CD4-positive, alpha-beta T cell (primary cell): Measurements from ENCODE around the gene SCG5. TPM values are rescaled to one million over a fixed set of nuclear protein-coding genes. Genes with fewer than 3 reads are reported as not detected.

Experiments
- ATAC-seq: fragments of 200-7000 bp; cut with Tn5 transposase; one replicate; pipeline ENCODE4 v1.10.0; 2022; ENCODE audit warnings: mild to moderate bottlenecking; ENCODE audit not compliant: poor library complexity
- CTCF ChIA-PET: fragments of 350-600 bp; sonication (Branson Sonifier 250); formaldehyde crosslinking; loops from one replicate; lab custom pipeline; 2021; ENCODE audit warnings: antibody characterized with exemption, inconsistent platforms; lab: Charles Lee
- POLR2A ChIA-PET: fragments of 350-600 bp; sonication (Branson Sonifier 250); formaldehyde crosslinking; loops from one replicate; lab custom pipeline; 2021; ENCODE audit warnings: antibody characterized with exemption, inconsistent platforms; lab: Charles Lee
- DNase-seq, 14 experiments: peaks; one replicate each; pipeline ENCODE4 v3.0.0-alpha.2; 2013 to 2020; ENCODE audit warnings: mixed read lengths in 2 of 14
- H3K27ac ChIP-seq, 2 donors: one replicate each; pipeline versions ENCODE4 v1.5.1 to v1.7.0; 2013; ENCODE audit warnings: low read length in 2 of 2, low read depth in 1 of 2, mild to moderate bottlenecking in 1 of 2
- H3K27me3 ChIP-seq, 2 experiments: 1 replicate in 1 of 2; 2 replicates in 1 of 2; pipeline versions ENCODE4 v1.6.1 to v1.7.0; 2013; ENCODE audit warnings: low read length in 2 of 2, control low read depth in 1 of 2, mild to moderate bottlenecking in 1 of 2, moderate library complexity in 1 of 2; ENCODE audit not compliant: insufficient read depth in 2 of 2, control insufficient read depth in 1 of 2
- H3K36me3 ChIP-seq: one replicate; pipeline ENCODE4 v1.6.1; 2013; ENCODE audit warnings: low read length, control low read depth; ENCODE audit not compliant: insufficient read depth
- H3K4me1 ChIP-seq: one replicate; pipeline ENCODE4 v1.6.1; 2013; ENCODE audit warnings: low read length, control low read depth; ENCODE audit not compliant: insufficient read depth
- H3K4me3 ChIP-seq: one replicate; pipeline ENCODE4 v1.5.1; 2013; ENCODE audit warnings: mild to moderate bottlenecking, low read length, moderate library complexity
- H3K9me3 ChIP-seq, 2 experiments: 1 replicate in 1 of 2; 2 replicates in 1 of 2; pipeline versions ENCODE4 v1.6.1 to v1.7.0; 2013; ENCODE audit warnings: low read length in 2 of 2, mild to moderate bottlenecking in 2 of 2, control low read depth in 1 of 2, moderate library complexity in 1 of 2; ENCODE audit not compliant: control insufficient read depth in 1 of 2, insufficient read depth in 1 of 2
- H3K27ac Mint-ChIP-seq: one replicate; pipeline ENCODE4 v1.8.0; 2020; ENCODE audit warnings: mixed read lengths
- H3K27me3 Mint-ChIP-seq: one replicate; pipeline ENCODE4 v1.8.0; 2021; ENCODE audit warnings: mixed read lengths
- H3K36me3 Mint-ChIP-seq: one replicate; pipeline ENCODE4 v1.8.0; 2021; ENCODE audit warnings: low read depth, mixed read lengths
- H3K4me1 Mint-ChIP-seq: one replicate; pipeline ENCODE4 v1.8.0; 2021; ENCODE audit warnings: low read depth, mixed read lengths
- H3K4me3 Mint-ChIP-seq: one replicate; pipeline ENCODE4 v1.8.0; 2020; ENCODE audit warnings: mild to moderate bottlenecking, mixed read lengths
- H3K9me3 Mint-ChIP-seq: one replicate; pipeline ENCODE4 v1.8.0; 2020; ENCODE audit warnings: mixed read lengths
- intact Hi-C, 2 experiments: fragments of 100-400 bp; cut with DNase I in 1 of 2; cut with micrococcal nuclease in 1 of 2; formaldehyde crosslinking; loops; one replicate each; pipeline versions ENCODE4 v1.15.1 to v1.9.0; 2023 to 2025; cut with DNase I, micrococcal nuclease
- total RNA-seq, 174 experiments: library from RNA in 2 of 174; stranded (reverse) in 2 of 174; gene quantifications; one replicate each; pipeline ENCODE4 v1.2.3 and lab custom pipeline; 2021 to 2026
- TF ChIP-seq, protein P1 (sequence below): fragments of 200-600 bp; IDR thresholded peaks from one replicate; pipeline ENCODE4 v1.8.0; 2022; ENCODE audit warnings: antibody characterized with exemption, mild to moderate bottlenecking

Gene SCG5
- total RNA-seq, 2 experiments from 2014 or later: not detected

DNA sequence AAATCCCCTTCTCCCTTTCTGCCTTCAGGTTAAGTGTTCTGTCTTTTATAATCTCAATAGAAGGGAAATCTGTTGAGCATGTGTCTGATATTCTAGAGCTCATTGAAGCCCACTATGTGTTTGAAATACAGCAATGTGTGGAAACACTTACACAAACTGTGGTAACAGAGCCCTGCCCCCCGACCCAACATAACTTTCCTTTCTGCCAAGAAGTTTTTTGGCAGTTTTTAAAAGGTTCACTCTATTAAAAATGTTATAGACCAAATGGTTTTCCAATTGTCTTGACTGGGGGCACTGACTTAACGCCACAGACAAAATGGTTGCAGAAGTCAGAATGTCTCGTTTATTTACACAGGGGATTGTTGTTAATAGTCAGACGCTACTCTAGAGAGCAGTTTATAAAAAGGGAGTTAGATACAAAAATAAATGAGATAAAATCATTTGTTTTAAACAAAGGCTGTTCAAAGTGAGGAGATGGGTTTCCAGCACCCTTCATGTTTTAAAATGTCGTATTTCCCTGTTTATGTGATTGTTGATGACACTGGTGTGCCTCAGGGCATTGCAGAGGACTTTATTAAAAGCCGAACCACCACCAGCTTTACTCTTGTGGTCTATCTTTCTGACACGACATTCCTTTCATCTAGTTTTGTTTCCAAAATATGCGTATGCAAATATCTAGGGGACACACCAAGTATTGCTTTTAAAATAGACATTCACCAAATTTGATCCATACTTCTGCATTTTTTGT is 49.6 kb downstream of the SCG5 start:
- Histone ChIP-seq H3K4me3 (no peak overlapping the region), H3K27me3 (no peaks in the 10 kb centered on the region), H3K36me3 (no peaks in the 10 kb centered on the region), H3K9me3 (no peaks in the 10 kb centered on the region), H3K27ac (no peak overlapping the region), H3K4me1 (no peaks in the 10 kb centered on the region)
- intact Hi-C loops: no loop called here
- no peaks in the 10 kb centered on the region for H3K27me3 Mint-ChIP-seq
- no peak for ATAC-seq
- DNase-seq: no peak
- no peaks in the 10 kb centered on the region for H3K36me3 Mint-ChIP-seq
- no peak overlapping the region for H3K27ac Mint-ChIP-seq
- TF ChIP-seq, protein P1, sequence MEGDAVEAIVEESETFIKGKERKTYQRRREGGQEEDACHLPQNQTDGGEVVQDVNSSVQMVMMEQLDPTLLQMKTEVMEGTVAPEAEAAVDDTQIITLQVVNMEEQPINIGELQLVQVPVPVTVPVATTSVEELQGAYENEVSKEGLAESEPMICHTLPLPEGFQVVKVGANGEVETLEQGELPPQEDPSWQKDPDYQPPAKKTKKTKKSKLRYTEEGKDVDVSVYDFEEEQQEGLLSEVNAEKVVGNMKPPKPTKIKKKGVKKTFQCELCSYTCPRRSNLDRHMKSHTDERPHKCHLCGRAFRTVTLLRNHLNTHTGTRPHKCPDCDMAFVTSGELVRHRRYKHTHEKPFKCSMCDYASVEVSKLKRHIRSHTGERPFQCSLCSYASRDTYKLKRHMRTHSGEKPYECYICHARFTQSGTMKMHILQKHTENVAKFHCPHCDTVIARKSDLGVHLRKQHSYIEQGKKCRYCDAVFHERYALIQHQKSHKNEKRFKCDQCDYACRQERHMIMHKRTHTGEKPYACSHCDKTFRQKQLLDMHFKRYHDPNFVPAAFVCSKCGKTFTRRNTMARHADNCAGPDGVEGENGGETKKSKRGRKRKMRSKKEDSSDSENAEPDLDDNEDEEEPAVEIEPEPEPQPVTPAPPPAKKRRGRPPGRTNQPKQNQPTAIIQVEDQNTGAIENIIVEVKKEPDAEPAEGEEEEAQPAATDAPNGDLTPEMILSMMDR: no peak
- ChIA-PET POLR2A (no interaction called here), CTCF (no interaction called here)
- H3K4me1 Mint-ChIP-seq: no peaks in the 10 kb centered on the region
- no peaks in the 10 kb centered on the region for H3K9me3 Mint-ChIP-seq
- H3K4me3 Mint-ChIP-seq: no peak overlapping the region

DNA sequence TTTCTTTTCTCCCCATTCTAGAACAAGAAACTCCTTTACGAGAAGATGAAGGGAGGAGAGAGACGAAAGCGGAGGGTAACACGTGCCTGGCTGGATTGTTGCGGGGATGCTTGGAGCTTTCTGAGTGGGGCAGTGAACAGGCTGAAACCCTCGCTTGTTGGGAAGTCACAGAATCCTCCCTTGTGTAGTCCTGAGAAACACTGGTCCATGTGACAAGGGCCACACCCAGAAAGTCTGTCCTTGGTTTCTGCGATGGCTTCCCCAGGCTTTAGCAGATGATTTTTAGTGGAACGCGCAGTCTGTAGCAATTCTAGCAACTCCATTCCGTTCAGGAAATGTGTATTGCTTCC is 50.2 kb downstream of the SCG5 start:
- TF ChIP-seq, protein P1: no peak
- H3K9me3 Mint-ChIP-seq: no peaks in the 10 kb centered on the region
- Histone ChIP-seq H3K4me3 (no peak overlapping the region), H3K9me3 (no peaks in the 10 kb centered on the region), H3K4me1 (no peaks in the 10 kb centered on the region), H3K27ac (no peak overlapping the region), H3K36me3 (no peaks in the 10 kb centered on the region), H3K27me3 (no peaks in the 10 kb centered on the region)
- CTCF ChIA-PET: no interaction called here
- intact Hi-C loops: no loop called here
- H3K36me3 Mint-ChIP-seq: no peaks in the 10 kb centered on the region
- ATAC-seq: no peak
- no peak overlapping the region for H3K27ac Mint-ChIP-seq
- H3K4me3 Mint-ChIP-seq: no peak overlapping the region
- H3K27me3 Mint-ChIP-seq: no peaks in the 10 kb centered on the region
- DNase-seq: no peak
- POLR2A ChIA-PET: no interaction called here
- no peaks in the 10 kb centered on the region for H3K4me1 Mint-ChIP-seq

DNA sequence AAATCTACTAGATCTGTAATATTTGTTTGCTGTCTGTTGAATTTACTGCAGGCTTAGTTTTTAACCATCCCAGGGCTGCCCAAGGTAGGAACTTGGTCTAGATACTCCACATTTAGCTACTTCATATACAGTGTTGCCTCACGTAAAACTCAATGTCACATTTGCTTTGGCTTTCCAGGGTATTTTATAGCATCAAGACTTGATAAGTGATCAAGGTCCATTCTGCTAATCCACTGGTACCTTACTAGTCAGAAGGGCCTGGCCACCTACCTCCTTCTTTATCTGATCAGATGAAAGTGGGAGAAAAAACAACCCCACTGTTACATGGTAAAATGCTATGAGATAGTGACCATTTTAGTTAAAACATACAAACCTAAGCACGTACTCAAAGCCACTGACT is 50.8 kb downstream of the SCG5 start:
- ATAC-seq: no peak
- intact Hi-C loops: no loop called here

More for the DNA sequence above, 50.8 kb downstream of the SCG5 start:
- H3K4me3 Mint-ChIP-seq: no peak overlapping the region
- POLR2A ChIA-PET: no interaction called here
- Histone ChIP-seq H3K36me3 (no peaks in the 10 kb centered on the region), H3K27ac (no peak overlapping the region), H3K27me3 (no peaks in the 10 kb centered on the region), H3K4me3 (no peak overlapping the region), H3K9me3 (no peaks in the 10 kb centered on the region), H3K4me1 (no peaks in the 10 kb centered on the region)
- no peaks in the 10 kb centered on the region for H3K27me3 Mint-ChIP-seq
- H3K36me3 Mint-ChIP-seq: no peaks in the 10 kb centered on the region
- H3K4me1 Mint-ChIP-seq: no peaks in the 10 kb centered on the region
- H3K27ac Mint-ChIP-seq: no peak overlapping the region
- no peaks in the 10 kb centered on the region for H3K9me3 Mint-ChIP-seq
- TF ChIP-seq, protein P1: no peak
- CTCF ChIA-PET: no interaction called here
- DNase-seq: no peak
